ENCODE data around the gene FARS2.

Gene FARS2

DNA sequence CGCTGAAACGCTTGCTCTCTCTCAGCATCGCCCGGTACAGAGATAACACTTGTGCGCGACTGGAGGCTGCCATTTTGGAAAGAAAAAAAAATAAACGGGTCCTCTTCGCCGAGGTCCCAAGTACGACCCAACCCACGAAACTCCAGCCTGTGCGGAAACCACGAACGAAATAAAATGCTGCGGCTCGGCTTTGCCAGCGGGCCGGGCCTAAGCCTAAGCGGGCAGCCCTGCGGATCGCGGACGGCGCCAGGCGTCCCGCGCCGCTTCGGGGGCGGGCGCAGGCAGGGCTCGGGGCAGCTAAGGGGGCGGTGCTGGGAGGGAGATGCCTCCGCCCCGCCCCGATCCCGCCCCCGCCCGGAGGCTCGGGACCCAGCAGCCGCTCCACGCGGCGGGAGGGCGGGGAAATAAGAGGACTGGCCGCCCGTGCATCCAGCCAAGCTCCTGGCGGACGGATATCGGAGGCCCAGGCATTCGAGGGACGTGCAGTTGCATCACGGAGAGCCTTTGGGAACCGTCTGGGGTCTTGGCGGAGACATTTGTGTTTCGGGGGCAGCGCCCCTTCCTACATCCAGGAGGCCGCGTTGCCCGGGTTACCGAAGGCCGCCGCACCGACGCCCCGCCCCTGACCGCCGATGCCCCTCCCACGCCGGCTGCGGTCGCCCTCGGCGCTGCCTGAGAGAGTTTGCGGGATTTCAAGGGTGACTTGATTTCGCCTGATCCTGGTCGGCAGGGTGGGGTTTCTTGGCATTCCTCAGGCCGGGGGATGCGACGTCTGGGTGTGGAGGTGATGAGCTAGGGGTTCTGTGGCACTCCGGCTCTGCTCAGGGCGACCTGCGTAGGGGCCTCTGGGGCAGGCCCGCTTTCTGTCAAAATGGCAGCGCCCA is at the start of gene FARS2, which contains the start of gene LYRM4:
Gene FARS2, plus strand, starts transcription at position 853 of the 884 bp plus-strand sequence.
Gene LYRM4, minus strand, starts transcription at position 290 of the 884 bp plus-strand sequence. Its CDS starts 217 bp downstream, at position 73.
- DNase-seq (ENCODE audit: extremely low read depth in 1 of 2, low read depth in 1 of 2), result peak; percentile 72 to 85

DNA sequence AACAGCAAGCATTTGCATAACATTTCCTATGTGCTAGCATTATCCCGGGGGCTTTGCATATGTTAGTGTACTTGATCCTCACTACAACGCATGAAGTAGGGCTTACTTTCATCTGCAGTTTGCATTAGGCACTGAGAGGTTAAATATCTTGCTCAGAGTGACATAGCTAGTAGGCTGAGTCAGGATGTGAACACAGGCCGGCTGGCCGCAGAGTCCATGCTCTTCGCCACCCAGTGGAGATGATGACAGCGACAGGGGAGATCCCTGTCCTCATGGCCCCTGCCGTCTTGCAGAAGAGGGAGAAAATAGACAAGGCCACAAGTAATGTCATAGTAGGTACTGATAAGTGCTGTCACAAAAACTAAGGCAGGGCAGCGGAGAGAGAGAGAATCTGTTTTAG is 47.5 kb upstream of the FARS2 start:
- no peak for DNase-seq (ENCODE audit: extremely low read depth in 1 of 2, low read depth in 1 of 2)

DNA sequence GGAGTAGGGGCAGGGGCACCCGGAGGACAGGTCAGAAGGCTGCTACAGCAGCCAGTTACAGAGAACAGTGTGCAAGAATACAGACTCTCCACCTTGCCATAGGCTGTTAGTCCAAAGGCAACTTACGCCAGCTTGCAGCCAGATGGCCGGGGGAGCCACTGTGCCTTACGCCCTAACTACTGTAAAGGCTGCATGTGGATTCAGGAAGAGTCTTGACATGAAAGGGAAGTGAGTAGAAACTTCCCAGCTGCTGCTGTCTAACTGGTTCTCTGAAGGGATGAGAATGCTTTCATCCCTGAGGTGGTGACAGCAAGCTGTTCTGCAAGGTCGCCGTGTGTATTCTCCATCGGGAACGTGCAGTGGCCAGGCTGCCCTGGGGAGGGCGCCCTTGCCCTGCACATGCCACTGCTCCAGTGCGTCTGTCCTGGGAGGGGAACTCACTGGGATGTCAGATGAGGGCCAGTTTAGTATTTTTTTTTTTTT is 46.7 kb upstream of the FARS2 start:
- DNase-seq (ENCODE audit: extremely low read depth in 1 of 2, low read depth in 1 of 2), result no peak

DNA sequence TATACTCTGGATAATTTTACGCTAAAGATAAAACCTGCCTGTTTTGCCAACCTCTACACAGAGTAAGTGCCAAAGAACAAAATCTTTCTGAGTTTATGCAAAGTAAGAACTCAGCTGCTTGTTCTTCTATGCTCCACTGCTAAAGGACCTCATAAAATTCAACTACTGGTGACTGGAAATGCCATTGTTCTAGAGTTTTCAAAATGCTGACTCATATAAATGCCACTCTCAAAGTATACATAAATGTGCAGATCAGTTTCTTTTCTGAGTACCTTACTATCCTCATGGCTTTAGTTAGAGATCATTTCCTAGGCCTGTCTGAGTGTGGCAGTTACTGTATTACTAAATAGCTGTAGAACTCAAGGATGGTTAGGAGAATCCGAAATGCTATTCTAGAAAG is 46.2 kb upstream of the FARS2 start:
- DNase-seq (ENCODE audit: extremely low read depth in 1 of 2, low read depth in 1 of 2), result no peak

DNA sequence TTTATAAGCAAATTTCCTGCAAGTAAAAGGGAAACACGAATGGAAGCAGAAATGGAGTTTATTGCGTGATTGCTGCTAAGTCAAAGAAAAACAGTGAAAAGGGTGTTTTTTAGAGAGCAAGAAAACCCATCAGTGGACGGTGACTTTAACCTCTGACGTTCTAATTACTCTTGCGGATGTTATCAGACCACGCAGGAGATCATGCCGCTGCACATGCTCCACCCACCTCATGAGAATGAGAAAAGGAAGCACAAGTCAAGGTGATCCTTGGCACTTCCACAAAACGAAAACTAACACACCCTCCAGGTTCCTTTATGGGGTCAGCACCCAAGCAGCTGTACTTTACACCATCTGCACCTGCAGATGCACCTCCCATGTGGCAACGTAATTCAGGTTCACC is 45.5 kb upstream of the FARS2 start:
- DNase-seq (ENCODE audit: extremely low read depth in 1 of 2, low read depth in 1 of 2), result no peak

DNA sequence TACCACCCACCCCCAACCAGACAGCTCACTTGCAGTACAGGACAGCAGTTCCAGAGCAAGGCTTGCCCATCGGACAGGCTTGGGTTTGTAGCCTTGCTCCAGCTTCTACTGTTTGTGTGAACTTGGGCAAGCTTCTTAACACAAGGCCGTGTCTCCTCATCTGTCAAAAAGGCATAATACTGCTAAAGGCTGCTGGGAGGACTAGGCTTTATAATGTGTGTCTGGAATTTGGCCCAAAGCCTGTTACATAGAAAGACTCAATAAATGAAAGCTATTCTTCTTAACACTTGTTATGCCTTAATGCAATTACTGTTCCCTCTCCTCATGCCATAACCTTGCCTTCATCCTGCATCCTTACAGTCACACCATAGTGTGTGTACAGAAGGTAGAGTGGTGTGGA is 44.0 kb upstream of the FARS2 start:
- DNase-seq (ENCODE audit: extremely low read depth in 1 of 2, low read depth in 1 of 2), result no peak

DNA sequence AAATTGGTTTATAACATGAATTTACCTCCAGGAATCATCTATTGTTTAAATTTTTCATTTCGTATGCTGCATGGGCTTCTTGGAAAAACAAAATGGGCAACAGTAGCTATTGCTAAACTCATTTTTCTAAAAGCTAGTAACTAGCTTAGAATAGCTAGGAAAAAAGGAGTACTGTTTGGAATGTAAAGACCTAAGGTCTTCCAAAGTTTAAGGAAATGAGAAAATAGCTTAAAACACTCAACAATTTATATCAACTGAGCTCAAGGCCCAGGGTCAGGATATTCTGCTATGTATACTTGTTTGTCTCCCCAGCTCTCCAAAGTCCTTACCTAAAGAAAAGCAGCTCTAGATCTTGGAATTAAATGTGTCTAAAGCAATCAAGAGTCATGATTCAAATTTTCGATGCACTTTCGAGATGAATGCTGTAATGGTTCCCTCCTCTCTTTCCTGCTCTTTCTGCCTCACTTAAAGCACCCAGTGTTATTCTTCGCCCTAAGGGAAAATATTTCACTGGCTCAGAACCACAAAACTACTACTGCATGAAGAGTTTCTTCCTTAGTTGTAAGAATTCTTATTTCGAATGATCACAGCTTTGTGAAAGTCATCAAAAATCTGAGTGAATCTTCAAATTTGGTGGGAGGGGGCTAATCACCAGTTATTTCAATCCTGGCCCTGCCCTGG is 42.2 kb upstream of the FARS2 start:
- no peak for DNase-seq (ENCODE audit: extremely low read depth in 1 of 2, low read depth in 1 of 2)

DNA sequence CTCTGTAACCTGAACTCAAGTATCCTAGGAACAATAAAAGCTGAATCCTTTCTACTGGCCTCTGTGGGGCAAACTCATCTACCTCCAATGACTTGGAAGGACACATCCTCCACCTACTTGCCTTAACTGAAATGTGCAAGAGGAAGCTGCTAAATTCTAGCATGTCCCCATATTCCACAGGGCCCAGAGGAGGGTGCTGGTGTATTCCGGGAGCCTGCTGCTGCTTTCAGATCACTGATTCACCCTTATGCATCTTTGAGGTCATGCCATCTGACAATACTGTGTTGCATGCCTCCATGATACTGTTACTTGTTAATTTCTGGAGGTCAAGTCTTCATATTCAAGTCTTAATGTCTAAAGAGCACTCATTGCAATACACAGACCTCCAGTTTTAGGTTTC is 40.9 kb upstream of the FARS2 start:
- no peak for DNase-seq (ENCODE audit: extremely low read depth in 1 of 2, low read depth in 1 of 2)

DNA sequence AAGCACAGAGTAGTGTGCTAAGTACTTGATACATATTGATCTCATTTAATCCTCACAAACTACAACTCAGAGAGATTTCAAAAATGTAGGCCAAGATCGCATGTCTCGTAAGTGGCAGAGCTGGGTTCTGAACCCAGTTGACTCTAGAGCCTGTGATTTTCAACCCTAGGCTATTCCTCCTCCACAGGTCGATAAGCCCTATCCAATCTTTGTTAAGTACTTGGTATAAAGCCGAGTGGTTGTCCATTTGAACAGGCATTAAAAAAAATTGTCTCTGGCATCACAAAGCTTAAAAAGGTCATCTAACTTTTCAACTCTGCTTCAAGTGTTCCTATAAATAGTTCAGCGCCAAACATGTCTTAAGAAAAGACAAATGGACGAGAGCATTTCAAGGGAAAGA is 38.0 kb upstream of the FARS2 start:
- no peak for DNase-seq (ENCODE audit: extremely low read depth in 1 of 2, low read depth in 1 of 2)

DNA sequence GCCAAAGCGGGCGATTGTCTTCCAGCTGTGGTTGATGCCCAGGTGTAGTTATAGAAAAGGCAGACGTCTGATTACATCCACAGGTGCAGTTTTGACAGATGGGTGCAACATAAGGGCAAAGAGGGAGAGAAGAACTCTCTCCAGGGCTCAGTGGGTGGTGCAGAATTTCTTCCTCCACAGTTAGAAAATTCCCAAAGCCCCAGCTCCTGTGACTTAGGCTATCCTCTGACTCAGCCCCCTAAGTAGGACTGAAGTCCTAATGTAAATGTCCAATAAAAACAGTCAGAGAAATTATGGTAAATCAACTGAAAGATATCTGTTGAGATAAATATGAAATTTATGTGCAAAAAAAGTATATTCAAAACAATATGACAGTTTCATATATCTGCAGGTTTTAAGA is 32.0 kb upstream of the FARS2 start:
- DNase-seq (ENCODE audit: extremely low read depth in 1 of 2, low read depth in 1 of 2), result no peak

DNA sequence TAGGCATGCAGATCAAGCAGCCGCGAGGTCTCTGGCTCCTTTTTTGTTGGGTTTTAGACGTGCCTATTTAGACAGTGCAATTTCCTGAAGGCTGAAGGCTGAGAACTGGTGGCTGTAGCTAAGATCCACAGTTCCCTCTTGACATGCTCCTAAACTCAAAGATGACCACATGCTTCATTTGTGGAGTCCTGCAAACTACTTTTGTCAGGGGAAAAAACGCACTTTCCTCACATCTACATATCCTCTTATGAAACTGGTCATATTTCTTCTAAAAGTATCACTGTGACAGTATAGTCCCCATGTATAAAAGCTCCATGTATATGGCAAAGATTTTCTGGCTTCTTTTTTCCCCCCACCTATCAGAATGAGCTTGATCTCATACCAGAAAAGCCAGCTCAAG is 31.2 kb upstream of the FARS2 start:
- no peak for DNase-seq (ENCODE audit: extremely low read depth in 1 of 2, low read depth in 1 of 2)

DNA sequence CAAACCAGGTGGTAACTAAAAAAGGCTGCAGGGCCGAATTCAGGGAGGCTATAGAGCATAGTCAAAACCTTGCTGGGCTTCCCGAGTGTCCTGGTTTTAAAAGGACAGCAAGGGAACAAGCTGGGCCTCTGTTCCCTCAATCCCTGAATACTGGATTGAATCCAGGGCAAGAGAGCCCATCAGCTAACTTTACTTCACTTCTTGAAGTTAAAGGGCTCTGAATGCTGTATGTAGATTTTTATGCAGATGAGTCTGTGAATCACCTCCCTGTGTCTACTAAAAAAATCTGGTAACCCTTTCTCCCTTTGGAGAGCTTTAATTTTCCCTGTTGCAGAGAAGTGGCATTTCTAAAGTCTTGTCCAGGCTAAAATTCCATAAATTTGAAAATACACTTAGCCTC is 30.0 kb upstream of the FARS2 start:
- no peak for DNase-seq (ENCODE audit: extremely low read depth in 1 of 2, low read depth in 1 of 2)

DNA sequence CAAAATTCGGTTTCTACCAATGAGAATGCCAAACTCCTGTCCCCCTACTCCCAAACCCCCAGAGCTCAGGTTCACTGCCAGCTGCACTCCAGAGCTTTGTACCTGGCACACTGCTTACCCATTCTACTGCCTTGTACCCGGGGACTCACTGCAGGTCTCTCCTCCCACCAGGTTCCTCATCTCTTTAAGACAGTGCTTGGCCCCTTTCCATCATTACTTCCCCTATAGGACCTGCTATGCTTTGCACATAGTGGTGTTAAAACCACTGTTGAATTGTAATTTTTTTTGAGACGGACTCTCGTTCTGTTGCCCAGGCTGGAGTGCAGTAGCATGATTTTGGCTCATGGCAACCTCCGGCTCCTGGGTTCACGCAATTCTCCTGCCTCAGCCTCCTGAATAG is 26.4 kb upstream of the FARS2 start:
- DNase-seq (ENCODE audit: extremely low read depth in 1 of 2, low read depth in 1 of 2), result no peak

DNA sequence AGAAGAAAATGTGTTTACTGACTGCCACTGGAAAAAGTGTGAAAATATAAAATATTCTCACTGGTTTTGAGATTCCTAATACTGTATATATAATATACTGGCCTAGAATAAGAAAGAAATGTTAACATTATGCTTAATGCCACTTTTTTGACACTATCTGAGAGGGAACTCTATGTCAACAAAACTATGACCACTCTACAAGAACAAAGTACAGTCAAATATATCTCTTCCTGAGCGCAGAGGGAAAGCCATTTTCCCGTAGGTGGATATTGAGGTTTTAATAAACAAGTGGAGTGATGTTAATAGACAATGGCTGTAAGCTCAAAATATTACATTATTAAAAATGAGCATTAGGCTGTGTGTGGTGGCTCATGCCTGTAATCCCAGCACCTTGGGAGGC is 25.5 kb upstream of the FARS2 start:
- no peak for DNase-seq (ENCODE audit: extremely low read depth in 1 of 2, low read depth in 1 of 2)

DNA sequence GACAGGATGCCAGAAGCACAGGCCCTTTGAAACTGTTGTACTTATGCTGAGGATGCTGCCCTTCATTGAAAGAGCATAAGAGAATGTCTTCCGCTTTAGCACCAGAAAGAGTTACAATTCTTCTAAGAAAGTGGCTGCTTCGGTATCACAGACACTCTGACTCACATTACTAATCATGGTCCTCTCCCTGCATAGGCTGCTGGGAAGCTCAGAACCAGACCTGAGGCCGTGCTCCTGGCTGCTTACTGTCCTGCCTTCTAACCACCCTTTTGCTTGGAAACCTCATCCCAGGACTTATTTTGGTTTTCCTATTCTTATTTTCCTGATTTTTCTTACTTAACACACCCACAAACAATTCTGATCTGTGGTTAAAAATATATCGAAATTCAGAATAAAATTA is 23.5 kb upstream of the FARS2 start:
- DNase-seq (ENCODE audit: extremely low read depth in 1 of 2, low read depth in 1 of 2), result no peak

DNA sequence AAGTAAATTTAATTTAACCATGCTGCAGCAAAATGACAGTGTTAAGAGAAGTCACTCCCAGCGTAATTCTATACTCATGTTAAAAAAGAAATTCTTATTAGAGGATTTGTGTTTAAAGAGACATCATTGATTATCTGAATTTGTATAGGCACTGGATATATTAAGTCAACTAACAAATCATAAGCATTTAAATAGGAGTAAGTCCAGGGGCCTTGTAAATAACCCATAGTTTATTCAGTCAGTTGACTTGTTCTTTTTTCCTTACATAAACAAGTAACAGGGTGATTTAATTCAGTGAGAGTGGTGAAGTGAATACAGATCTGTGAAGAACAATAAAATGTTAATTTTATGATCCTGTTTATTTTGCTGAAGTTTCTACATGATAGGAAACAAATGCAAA is 23.0 kb upstream of the FARS2 start:
- DNase-seq (ENCODE audit: extremely low read depth in 1 of 2, low read depth in 1 of 2), result no peak

DNA sequence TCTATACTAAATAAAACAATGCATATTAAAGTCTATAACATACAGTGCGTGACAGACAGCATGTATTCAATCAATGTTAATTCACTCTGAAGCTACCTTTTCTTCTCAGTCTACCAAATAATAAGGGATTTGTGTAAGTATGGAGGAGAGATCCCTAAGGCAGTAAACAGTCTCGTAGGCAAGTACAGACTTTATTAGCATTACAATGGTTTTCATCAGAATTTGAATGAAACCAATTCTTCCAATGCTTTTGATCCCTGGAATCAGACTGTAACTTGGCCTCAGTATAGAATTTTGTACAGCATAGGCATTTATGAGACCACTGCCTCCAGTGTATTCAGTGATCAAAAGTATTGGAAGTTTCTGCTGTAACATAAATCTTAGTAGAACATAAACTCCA is 20.1 kb upstream of the FARS2 start:
- DNase-seq (ENCODE audit: extremely low read depth in 1 of 2, low read depth in 1 of 2), result no peak

DNA sequence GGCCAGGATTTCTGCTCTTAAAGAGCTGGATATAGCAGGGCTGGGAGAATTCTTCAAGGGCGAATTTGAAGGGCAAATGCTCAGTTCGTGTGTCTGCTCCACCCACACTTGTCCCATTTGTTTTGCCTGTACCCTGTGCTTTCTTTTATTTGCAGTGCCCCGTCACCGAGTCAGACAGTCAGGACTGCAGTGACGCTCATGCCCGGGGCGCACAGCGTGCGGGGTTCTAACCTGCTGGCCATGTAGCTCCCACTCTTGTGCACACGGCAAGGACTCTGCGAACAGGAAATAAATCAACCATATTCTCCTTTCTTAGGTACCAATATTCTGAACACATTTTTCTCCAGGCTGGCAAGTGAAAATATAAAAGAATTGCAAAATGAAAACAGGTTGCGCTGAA is 18.2 kb upstream of the FARS2 start:
- DNase-seq (ENCODE audit: extremely low read depth in 1 of 2, low read depth in 1 of 2), result no peak

DNA sequence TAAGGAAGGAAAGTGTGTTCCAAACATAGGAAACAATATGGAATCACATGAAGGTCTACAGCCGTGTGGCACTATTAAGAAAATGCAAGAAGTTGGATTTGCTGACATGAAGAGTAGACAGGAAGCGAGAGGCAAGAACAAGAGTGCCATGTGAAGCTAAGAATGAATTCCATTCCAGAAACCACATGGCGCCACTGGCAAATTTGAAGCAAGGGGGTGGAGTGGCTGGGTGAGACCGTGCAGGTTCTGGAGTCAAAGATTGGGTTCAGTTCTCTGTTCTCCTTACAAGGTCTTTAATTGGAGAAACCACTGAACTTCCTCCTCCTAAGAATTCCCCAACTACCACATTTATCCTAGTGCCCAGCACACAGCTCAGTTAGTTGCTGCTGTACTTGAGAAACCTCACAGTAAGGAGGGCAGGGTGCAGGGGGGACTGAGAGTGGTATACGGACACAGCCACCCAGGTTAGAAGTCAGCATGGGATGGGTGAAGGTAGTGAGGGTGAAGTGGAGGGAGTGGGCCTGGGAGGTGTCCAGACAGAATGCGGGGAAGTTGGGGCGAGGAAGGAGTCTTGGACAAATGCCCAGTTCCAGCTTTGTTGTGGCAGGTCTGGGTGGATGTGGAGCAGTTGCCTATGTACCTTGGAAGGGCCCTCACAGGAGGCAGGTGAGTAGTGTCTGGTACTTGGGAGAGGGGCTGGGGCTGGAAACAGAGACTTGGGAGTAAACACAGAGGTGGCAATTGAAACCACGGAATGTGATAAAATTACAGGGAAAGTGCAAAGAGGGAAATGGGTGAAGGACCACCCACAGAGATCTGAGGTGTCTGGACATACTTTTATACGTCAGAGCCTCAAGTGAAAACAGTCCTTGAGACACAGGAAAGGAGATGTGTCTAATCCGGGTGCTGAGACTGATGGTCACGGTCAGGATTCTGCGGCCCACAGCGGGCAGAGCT is 14.9 kb upstream of the FARS2 start:
- DNase-seq (ENCODE audit: extremely low read depth in 1 of 2, low read depth in 1 of 2), result no peak

DNA sequence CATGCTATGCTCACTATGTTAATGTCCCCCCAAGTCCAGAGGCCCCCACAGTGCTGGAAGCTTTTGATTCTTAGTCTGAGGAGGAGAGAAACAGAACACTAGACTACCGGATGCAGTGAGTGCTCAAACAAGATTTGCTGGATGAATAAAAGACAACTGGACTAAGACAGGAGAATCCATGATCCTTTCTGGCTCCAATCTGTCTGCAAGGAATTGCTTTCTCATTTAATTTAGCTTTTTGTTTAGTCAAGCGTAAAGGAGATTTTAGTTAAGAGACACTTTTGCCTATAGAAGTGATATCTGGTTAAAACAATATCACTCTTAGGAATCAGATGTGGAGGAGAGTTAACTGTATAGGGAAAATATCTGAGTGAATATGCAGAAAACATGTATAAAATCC is 14.1 kb upstream of the FARS2 start:
- no peak for DNase-seq (ENCODE audit: extremely low read depth in 1 of 2, low read depth in 1 of 2)

Measured in activated CD8-positive, alpha-beta memory T cell treated with anti-CD3 and anti-CD28 coated beads for 1 hour (primary cell).